AG09309 (cell line): Measurements from ENCODE around the gene LORICRIN.
"Not testable (repeated sequence)": the region's sequence is repeated elsewhere in the genome, so short reads cannot be mapped to it uniquely, and the experiment has no call there.

Experiments
- DNase-seq: peaks from one replicate; pipeline ENCODE4 v3.0.0-alpha.2; 2010; ENCODE audit warnings: low read depth
- H3K4me3 ChIP-seq: 2 replicates; pipeline ENCODE4 v1.5.1; 2011; ENCODE audit warnings: mild to moderate bottlenecking, low read depth, low read length, moderate library complexity; ENCODE audit not compliant: control insufficient read depth
- CTCF ChIP-seq: IDR thresholded peaks from 2 replicates; pipeline ENCODE4 v1.5.1; 2011; ENCODE audit warnings: mild to moderate bottlenecking, low read depth, low read length, inconsistent platforms; ENCODE audit not compliant: insufficient read depth, control insufficient read depth; ENCODE audit errors: missing control alignments

The LORICRIN gene

GRCh38 chr1:153220606-153221303 is 38.7 kb upstream of the LORICRIN start:
- no peak for DNase-seq
- TF ChIP-seq CTCF: no peak
- H3K4me3 ChIP-seq: no peak overlapping the region

GRCh38 chr1:153223040-153223891 is 36.2 kb upstream of the LORICRIN start:
- TF ChIP-seq CTCF: peak; percentile 72
- not testable (repeated sequence) for H3K4me3 ChIP-seq
- peak; percentile 4 for DNase-seq

- TF ChIP-seq CTCF: no peak
- DNase-seq: no peak
- H3K4me3 ChIP-seq: no peak overlapping the region
These were observed 31.7 kb upstream of the LORICRIN start for GRCh38 chr1:153227810-153228209.

GRCh38 chr1:153228491-153228890 is 31.0 kb upstream of the LORICRIN start:
- DNase-seq: no peak
- TF ChIP-seq CTCF: no peak
- no peak overlapping the region for H3K4me3 ChIP-seq

- TF ChIP-seq CTCF: peak; percentile 45
- DNase-seq, H3K4me3 ChIP-seq: not testable (repeated sequence)
These were observed 30.2 kb upstream of the LORICRIN start for GRCh38 chr1:153229076-153229829.

- no peak for DNase-seq
- TF ChIP-seq CTCF: no peak
These were observed 28.1 kb upstream of the LORICRIN start for GRCh38 chr1:153231363-153231762.

More at GRCh38 chr1:153231363-153231762, 28.1 kb upstream of the LORICRIN start:
- no peak overlapping the region for H3K4me3 ChIP-seq
